Stimulated activated CD4-positive, alpha-beta T cell treated with anti-CD3 and anti-CD28 coated beads, Interleukin-12 subunit alpha, Interleukin-12 subunit beta, amount 100 ng/mL, for 24 hours (primary cell): ENCODE measurements around the gene SCYL3.

ENCODE experiments used
- DNase-seq, 2 experiments: peaks; one replicate each; pipeline ENCODE4 v3.0.0-alpha.2; 2020; ENCODE audit warnings: low read depth in 2 of 2

SCYL3 gene

GRCh38 chr1:169900571-169900970 lies 6.9 kb upstream of the SCYL3 start:
- DNase-seq, result no peak

GRCh38 chr1:169899519-169900217 lies 6.0 kb upstream of the SCYL3 start:
- no peak for DNase-seq

GRCh38 chr1:169896013-169896412 lies 2.3 kb upstream of the SCYL3 start:
- DNase-seq, result no peak

- no peak for DNase-seq
These were observed 889 bp upstream of the SCYL3 start for GRCh38 chr1:169894424-169895145.

- DNase-seq, result peak in 1 of 2 experiments; percentile 11
These were observed 610 bp downstream of the SCYL3 start for GRCh38 chr1:169892927-169893644.

GRCh38 chr1:169892176-169892926 lies 1.3 kb downstream of the SCYL3 start:
- DNase-seq, result no peak

GRCh38 chr1:169891539-169891885 lies 2.2 kb downstream of the SCYL3 start:
- DNase-seq, result no peak

GRCh38 chr1:169890761-169891538 lies 2.7 kb downstream of the SCYL3 start:
- DNase-seq, result peak; percentile 9 to 16

- DNase-seq, result no peak
These were observed 3.8 kb downstream of the SCYL3 start for GRCh38 chr1:169889871-169890270.

GRCh38 chr1:169886931-169887330 lies 6.8 kb downstream of the SCYL3 start:
- no peak for DNase-seq

GRCh38 chr1:169886422-169886821 lies 7.3 kb downstream of the SCYL3 start:
- no peak for DNase-seq

- no peak for DNase-seq
These were observed 8.5 kb downstream of the SCYL3 start for GRCh38 chr1:169885207-169885606.

- no peak for DNase-seq
These were observed 9.1 kb downstream of the SCYL3 start for GRCh38 chr1:169884634-169885033.

- no peak for DNase-seq
These were observed 11.6 kb downstream of the SCYL3 start for GRCh38 chr1:169882039-169882511.

GRCh38 chr1:169879034-169879840 lies 14.5 kb downstream of the SCYL3 start:
- DNase-seq, result no peak

GRCh38 chr1:169878498-169878897 lies 15.2 kb downstream of the SCYL3 start:
- no peak for DNase-seq

GRCh38 chr1:169877800-169878491 lies 15.8 kb downstream of the SCYL3 start:
- DNase-seq, result no peak

- DNase-seq, result no peak
These were observed 19.5 kb downstream of the SCYL3 start for GRCh38 chr1:169874229-169874628.

GRCh38 chr1:169873582-169874199 lies 20.0 kb downstream of the SCYL3 start:
- no peak for DNase-seq
